HUES6 (cell line): ENCODE results near the gene SLC18A3.

Experiments
- H3K27ac ChIP-seq: 2 replicates; pipeline ENCODE4 v1.7.0; 2013; ENCODE audit warnings: low read depth, mild to moderate bottlenecking, low read length, inconsistent platforms
- H3K27me3 ChIP-seq: 2 replicates; pipeline ENCODE4 v1.6.1; 2013; ENCODE audit warnings: low read length; ENCODE audit not compliant: control insufficient read depth, insufficient read depth
- H3K36me3 ChIP-seq: 2 replicates; pipeline ENCODE4 v1.6.1; 2013; ENCODE audit warnings: low read length; ENCODE audit not compliant: control insufficient read depth, insufficient read depth
- H3K4me1 ChIP-seq: 2 replicates; pipeline ENCODE4 v1.6.1; 2013; ENCODE audit warnings: low read length; ENCODE audit not compliant: control insufficient read depth, insufficient read depth
- H3K4me3 ChIP-seq: 2 replicates; pipeline ENCODE4 v1.5.1; 2013; ENCODE audit warnings: low read depth, low read length
- H3K9ac ChIP-seq: one replicate; pipeline ENCODE4 v1.6.1; 2013; ENCODE audit warnings: mild to moderate bottlenecking, low read length
- H3K9me3 ChIP-seq: 2 replicates; pipeline ENCODE4 v1.6.1; 2013; ENCODE audit warnings: low read depth, low read length; ENCODE audit not compliant: control insufficient read depth, insufficient read depth

The SLC18A3 gene

DNA sequence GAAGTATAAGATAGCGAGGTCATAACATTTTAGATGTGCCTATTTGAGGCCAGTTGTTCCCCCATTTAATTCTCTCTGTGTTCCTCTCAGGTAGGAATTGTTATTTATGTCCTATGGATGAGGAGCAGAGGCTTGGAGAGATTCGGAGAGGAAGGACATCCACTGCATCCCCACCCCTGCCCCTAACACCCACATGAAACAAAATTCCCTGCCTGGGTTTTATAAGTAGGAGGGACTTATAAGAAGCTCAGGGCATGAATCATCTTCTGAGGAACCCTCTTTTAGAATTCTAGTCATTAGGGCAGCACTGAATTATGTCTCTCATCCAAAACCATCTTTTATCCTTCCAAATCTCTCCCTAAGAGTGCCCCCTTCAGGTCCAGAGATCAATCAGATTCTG, 8.7 kb downstream of the SLC18A3 start:
- Histone ChIP-seq H3K9me3 (no peaks in the 10 kb centered on the region), H3K9ac (no peak overlapping the region), H3K27ac (no peak overlapping the region), H3K36me3 (no peaks in the 10 kb centered on the region), H3K4me1 (peaks cover 4% of the 10 kb centered on the region; the same call in 1 of the 2 replicates), H3K4me3 (no peak overlapping the region), H3K27me3 (peaks cover 84% of the 10 kb centered on the region)

- H3K4me1 ChIP-seq = peaks cover 2% of the 10 kb centered on the region; the same call in 1 of the 2 replicates
- H3K27ac ChIP-seq = no peak overlapping the region
These were observed 9.5 kb downstream of the SLC18A3 start for GRCh38 chr10:49619613-49620012.

DNA sequence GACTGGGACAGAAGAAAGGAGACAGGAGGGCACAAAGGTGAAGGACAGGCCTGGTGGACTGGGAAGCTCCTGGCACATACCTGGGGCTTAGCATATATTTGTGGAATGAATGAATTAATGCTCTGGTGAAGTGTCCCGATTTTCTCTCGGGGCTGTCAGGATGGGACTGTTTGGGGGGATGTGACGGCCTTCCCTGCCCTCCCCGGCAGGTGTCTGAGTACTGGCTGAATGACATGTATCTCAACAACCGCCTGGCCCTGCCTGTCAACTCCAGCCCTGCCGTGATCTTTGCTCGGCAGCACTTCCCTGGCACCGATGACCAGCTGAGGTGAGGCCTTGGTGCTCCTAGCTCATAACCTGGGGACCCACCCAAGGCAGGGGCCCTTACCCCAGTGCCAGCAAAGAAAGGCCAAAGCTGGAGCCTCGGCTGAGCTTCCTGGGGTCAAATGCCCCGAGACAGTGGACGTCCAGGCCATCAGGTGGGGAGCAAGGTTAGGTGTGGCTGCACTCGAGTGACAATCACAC, 10.2 kb downstream of the SLC18A3 start:
- no peaks in the 10 kb centered on the region for H3K9me3 ChIP-seq
- peaks cover 82% of the 10 kb centered on the region for H3K27me3 ChIP-seq
- H3K4me1 ChIP-seq = no peaks in the 10 kb centered on the region
- H3K4me3 ChIP-seq = no peak overlapping the region
- no peaks in the 10 kb centered on the region for H3K36me3 ChIP-seq
- H3K9ac ChIP-seq = no peak overlapping the region
- no peak overlapping the region for H3K27ac ChIP-seq

More at GRCh38 chr10:49619613-49620012, 9.5 kb downstream of the SLC18A3 start:
- no peak overlapping the region for H3K9ac ChIP-seq
- no peak overlapping the region for H3K4me3 ChIP-seq
- no peaks in the 10 kb centered on the region for H3K36me3 ChIP-seq
- peaks cover 84% of the 10 kb centered on the region for H3K27me3 ChIP-seq
- H3K9me3 ChIP-seq = no peaks in the 10 kb centered on the region

- no peaks in the 10 kb centered on the region for H3K9me3 ChIP-seq
- H3K36me3 ChIP-seq = no peaks in the 10 kb centered on the region
- H3K9ac ChIP-seq = no peak overlapping the region
- no peak overlapping the region for H3K27ac ChIP-seq
- peaks cover 79% of the 10 kb centered on the region for H3K27me3 ChIP-seq
- H3K4me1 ChIP-seq = no peaks in the 10 kb centered on the region
- no peak overlapping the region for H3K4me3 ChIP-seq
These were observed 10.8 kb downstream of the SLC18A3 start for GRCh38 chr10:49620841-49621378.

DNA sequence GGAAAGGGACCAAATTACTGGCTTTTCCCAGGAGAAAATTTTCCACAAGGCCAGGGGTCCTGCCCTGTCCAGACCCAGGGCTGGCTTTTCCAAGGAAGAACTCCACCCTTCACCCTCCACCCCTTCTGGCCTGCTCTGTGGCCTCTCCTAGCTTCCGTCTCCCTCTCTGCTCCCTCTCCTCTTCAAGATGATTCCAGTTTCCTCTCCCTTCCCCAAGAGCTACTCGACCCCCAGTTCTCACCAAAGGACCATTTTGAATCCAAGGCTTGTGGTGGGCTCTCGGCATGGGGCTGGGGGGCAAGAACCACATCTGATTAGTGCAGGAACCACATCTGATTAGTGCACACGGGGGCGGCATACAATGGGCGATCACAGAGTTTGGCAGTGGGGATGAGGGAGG, 11.5 kb downstream of the SLC18A3 start:
- Histone ChIP-seq H3K9ac (no peak overlapping the region), H3K4me1 (no peaks in the 10 kb centered on the region), H3K4me3 (no peak overlapping the region), H3K9me3 (no peaks in the 10 kb centered on the region), H3K36me3 (no peaks in the 10 kb centered on the region), H3K27ac (no peak overlapping the region), H3K27me3 (peaks cover 73% of the 10 kb centered on the region)

DNA sequence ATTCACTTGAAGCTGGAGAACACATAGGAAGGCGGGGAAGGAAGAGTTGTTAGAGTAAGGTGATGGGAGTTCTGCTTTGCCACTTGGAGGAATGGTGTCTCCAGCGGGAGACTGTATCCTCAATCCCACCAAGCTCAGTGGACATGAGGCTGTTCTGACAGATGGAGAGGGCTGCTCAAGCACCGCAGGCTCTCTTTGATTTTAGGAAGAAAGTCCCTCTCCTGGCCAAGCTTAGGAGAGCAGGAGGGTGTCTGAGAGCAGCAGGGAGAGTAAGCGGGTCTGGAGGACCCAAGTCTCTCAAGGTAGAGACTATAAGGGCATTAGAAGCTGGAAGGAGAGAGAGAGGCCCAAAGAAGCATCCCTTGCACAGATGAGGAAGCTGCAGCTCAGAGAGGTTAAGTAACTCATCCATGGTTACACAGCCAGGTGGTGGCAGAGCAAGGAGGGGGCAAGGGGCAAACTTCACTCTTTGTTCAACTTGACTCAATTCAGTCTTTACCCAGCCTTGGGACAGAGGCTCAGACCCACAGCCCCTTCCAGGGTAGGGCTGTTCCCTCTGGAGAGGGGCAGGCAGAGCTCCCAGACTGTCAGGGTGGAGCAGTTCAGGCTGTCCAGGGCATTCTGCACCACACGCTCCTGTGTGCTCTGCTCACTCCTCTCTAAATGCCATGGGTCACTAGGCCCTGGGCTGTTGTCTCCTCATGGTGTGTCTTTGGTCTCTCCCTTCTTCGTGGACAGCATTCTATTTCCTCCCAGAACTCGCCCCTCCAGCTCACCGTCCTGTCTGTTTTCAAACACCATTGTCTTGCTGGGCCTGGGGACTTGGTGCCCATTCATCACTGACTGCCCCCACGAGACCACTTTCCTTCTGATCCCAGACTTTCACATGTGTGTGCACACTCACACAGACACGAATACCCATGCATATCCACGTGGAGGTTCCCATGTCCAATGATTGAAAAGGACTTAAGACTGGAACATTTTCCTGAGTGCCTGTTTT, 12.6 kb downstream of the SLC18A3 start:
- Histone ChIP-seq H3K9ac (no peak overlapping the region), H3K9me3 (no peaks in the 10 kb centered on the region), H3K36me3 (no peaks in the 10 kb centered on the region), H3K27ac (no peak overlapping the region), H3K4me3 (no peak overlapping the region), H3K4me1 (no peaks in the 10 kb centered on the region), H3K27me3 (peaks cover 61% of the 10 kb centered on the region)

DNA sequence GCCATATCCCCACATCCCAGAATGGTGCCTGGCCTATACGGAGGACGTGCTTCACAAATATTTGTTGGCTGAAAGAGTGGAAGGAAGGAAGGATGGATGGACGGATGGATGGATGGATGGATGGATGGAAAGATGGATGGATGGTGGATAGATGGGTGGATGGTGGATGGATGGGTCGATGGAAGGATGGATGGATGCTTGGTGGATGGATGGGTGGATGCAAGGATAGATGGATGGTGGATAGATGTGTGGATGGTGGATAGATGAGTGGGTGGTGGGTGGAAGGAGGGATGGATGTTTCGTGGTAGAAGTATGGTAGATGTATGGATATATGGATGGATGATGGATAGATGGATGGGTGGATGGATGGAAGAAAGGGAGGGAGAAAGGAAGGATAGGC, 14.5 kb downstream of the SLC18A3 start:
- H3K36me3 ChIP-seq = no peaks in the 10 kb centered on the region
- peaks cover 42% of the 10 kb centered on the region for H3K27me3 ChIP-seq
- no peaks in the 10 kb centered on the region for H3K4me1 ChIP-seq
- no peak overlapping the region for H3K9ac ChIP-seq
- no peaks in the 10 kb centered on the region for H3K9me3 ChIP-seq
- no peak overlapping the region for H3K4me3 ChIP-seq
- no peak overlapping the region for H3K27ac ChIP-seq

- no peak overlapping the region for H3K4me3 ChIP-seq
- H3K27me3 ChIP-seq = peaks cover 34% of the 10 kb centered on the region
- no peaks in the 10 kb centered on the region for H3K9me3 ChIP-seq
- H3K27ac ChIP-seq = no peak overlapping the region
- H3K9ac ChIP-seq = no peak overlapping the region
- no peaks in the 10 kb centered on the region for H3K36me3 ChIP-seq
- H3K4me1 ChIP-seq = no peaks in the 10 kb centered on the region
These were observed 15.3 kb downstream of the SLC18A3 start for GRCh38 chr10:49625411-49625810.

DNA sequence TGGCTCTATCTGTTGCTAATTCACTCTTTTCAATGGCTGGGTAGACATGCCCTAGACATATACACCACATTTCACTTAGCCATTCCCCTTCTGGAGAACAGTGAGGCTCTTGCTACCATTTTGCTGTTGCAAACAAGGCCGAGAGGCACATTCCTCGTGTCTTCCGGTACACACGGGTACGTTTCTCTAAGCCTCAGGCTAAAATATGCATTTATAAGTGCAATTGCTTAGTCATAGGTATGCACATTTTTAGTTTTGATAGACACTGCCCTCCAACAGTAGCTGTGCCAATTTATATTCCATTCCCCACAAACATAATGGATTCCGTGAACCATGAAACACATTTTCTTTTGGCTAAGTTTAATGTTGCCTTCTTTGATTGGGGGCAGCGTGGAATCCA, 16.9 kb downstream of the SLC18A3 start:
- Histone ChIP-seq H3K27me3 (peaks cover 31% of the 10 kb centered on the region; the same call in 1 of the 2 replicates), H3K4me3 (no peak overlapping the region), H3K27ac (no peak overlapping the region), H3K9ac (no peak overlapping the region), H3K36me3 (no peaks in the 10 kb centered on the region), H3K4me1 (no peaks in the 10 kb centered on the region), H3K9me3 (no peaks in the 10 kb centered on the region)

- H3K27ac ChIP-seq = no peak overlapping the region
- H3K9me3 ChIP-seq = no peaks in the 10 kb centered on the region
- peaks cover 29% of the 10 kb centered on the region; the same call in 1 of the 2 replicates for H3K27me3 ChIP-seq
- no peak overlapping the region for H3K4me3 ChIP-seq
- no peak overlapping the region for H3K9ac ChIP-seq
- peaks cover 4% of the 10 kb centered on the region; the same call in 1 of the 2 replicates for H3K4me1 ChIP-seq
- no peaks in the 10 kb centered on the region for H3K36me3 ChIP-seq
These were observed 17.6 kb downstream of the SLC18A3 start for GRCh38 chr10:49627644-49628247.
